SK-N-SH treated with all-trans-retinoic acid at 6 μM for 48 hours (cell line): Measurements from ENCODE around the gene ENGASE.

Experiments used
- ATAC-seq: fragments of 200-7000 bp; cut with Tn5 transposase; 3 replicates; pipeline ENCODE4 v1.9.1; 2020; ENCODE audit warnings: mild to moderate bottlenecking, moderate library complexity
- ARNTL ChIP-seq: fragments of 450-650 bp; formaldehyde crosslinking; IDR thresholded peaks from 2 replicates; pipeline ENCODE4 v1.5.0; 2020; ENCODE audit warnings: low read depth, mild to moderate bottlenecking, moderate library complexity, borderline replicate concordance
- CREB5 ChIP-seq: fragments of 250-450 bp; sonication (Bioruptor Pico); IDR thresholded peaks from 2 replicates; pipeline ENCODE4 v1.5.1; 2020; ENCODE audit warnings: low read depth, mild to moderate bottlenecking, moderate library complexity
- CSRNP3 ChIP-seq: fragments of 250-450 bp; sonication (Bioruptor Pico); IDR thresholded peaks from 2 replicates; pipeline ENCODE4 v1.5.1; 2021; ENCODE audit warnings: mild to moderate bottlenecking, moderate library complexity
- ESRRG ChIP-seq: fragments of 250-450 bp; sonication (Bioruptor Pico); IDR thresholded peaks from 2 replicates; pipeline ENCODE4 v1.6.1; 2021; ENCODE audit warnings: mild to moderate bottlenecking
- GLIS3 ChIP-seq: fragments of 250-450 bp; sonication (Bioruptor Pico); IDR thresholded peaks from 2 replicates; pipeline ENCODE4 v1.5.0; 2020; ENCODE audit warnings: mild to moderate bottlenecking, moderate library complexity
- ISL1 ChIP-seq: fragments of 250-450 bp; sonication (Bioruptor Pico); IDR thresholded peaks from 2 replicates; pipeline ENCODE4 v2.1.2; 2022; ENCODE audit warnings: mild to moderate bottlenecking, moderate library complexity
- POU6F1 ChIP-seq: fragments of 250-450 bp; sonication (Bioruptor Pico); IDR thresholded peaks from 2 replicates; pipeline ENCODE4 v1.8.0; 2021; ENCODE audit warnings: low read depth, mild to moderate bottlenecking, moderate library complexity, borderline replicate concordance
- PPARA ChIP-seq: fragments of 250-450 bp; sonication (Bioruptor Pico); IDR thresholded peaks from 2 replicates; pipeline ENCODE4 v1.5.0; 2020; ENCODE audit warnings: mild to moderate bottlenecking, borderline replicate concordance
- RARB ChIP-seq: fragments of 250-450 bp; sonication (Bioruptor Pico); IDR thresholded peaks from 2 replicates; pipeline ENCODE4 v1.8.0; 2021; ENCODE audit warnings: mild to moderate bottlenecking, moderate library complexity
- SNAI2 ChIP-seq: fragments of 250-450 bp; sonication (Bioruptor Pico); IDR thresholded peaks from 2 replicates; pipeline ENCODE4 v1.5.0; 2020; ENCODE audit warnings: mild to moderate bottlenecking, moderate library complexity
- TCF4 ChIP-seq: fragments of 250-450 bp; sonication (Bioruptor Pico); IDR thresholded peaks from 2 replicates; pipeline ENCODE4 v1.8.0; 2021; ENCODE audit warnings: mild to moderate bottlenecking, moderate library complexity, borderline replicate concordance
- TOX ChIP-seq: fragments of 250-450 bp; sonication (Bioruptor Pico); IDR thresholded peaks from 2 replicates; pipeline ENCODE4 v1.8.0; 2021; ENCODE audit warnings: mild to moderate bottlenecking, moderate library complexity, borderline replicate concordance
- TSHZ2 ChIP-seq: fragments of 250-450 bp; sonication (Bioruptor Pico); IDR thresholded peaks from 2 replicates; pipeline ENCODE4 v1.5.0; 2020; ENCODE audit warnings: mild to moderate bottlenecking, moderate library complexity
- ZC3H10 ChIP-seq: fragments of 250-450 bp; sonication (Bioruptor Pico); IDR thresholded peaks from 2 replicates; pipeline ENCODE4 v1.5.1; 2021; ENCODE audit warnings: mild to moderate bottlenecking, moderate library complexity
- ZFP3 ChIP-seq: fragments of 250-450 bp; sonication (Bioruptor Pico); IDR thresholded peaks from 2 replicates; pipeline ENCODE4 v1.5.0; 2020; ENCODE audit warnings: mild to moderate bottlenecking, moderate library complexity
- ZFP30 ChIP-seq: fragments of 450-650 bp; formaldehyde crosslinking; IDR thresholded peaks from 2 replicates; pipeline ENCODE4 v1.5.0; 2022; ENCODE audit warnings: mild to moderate bottlenecking, moderate library complexity
- ZNF565 ChIP-seq: fragments of 450-650 bp; formaldehyde crosslinking; conservative IDR thresholded peaks from 2 replicates; pipeline ENCODE4 v1.5.0; 2020; ENCODE audit warnings: low read depth, mild to moderate bottlenecking, moderate library complexity
- ZNF70 ChIP-seq: fragments of 450-650 bp; formaldehyde crosslinking; IDR thresholded peaks from 2 replicates; pipeline ENCODE4 v1.5.0; 2020; ENCODE audit warnings: mild to moderate bottlenecking, moderate library complexity
- ZNF8 ChIP-seq: fragments of 450-650 bp; formaldehyde crosslinking; IDR thresholded peaks from 2 replicates; pipeline ENCODE4 v1.5.0; 2020; ENCODE audit warnings: mild to moderate bottlenecking, moderate library complexity
- TF ChIP-seq, protein P1 (sequence below): fragments of 250-450 bp; sonication (Bioruptor Pico); IDR thresholded peaks from 2 replicates; pipeline ENCODE4 v1.8.0; 2020; ENCODE audit warnings: mild to moderate bottlenecking, moderate library complexity, borderline replicate concordance

ENGASE gene

GRCh38 chr17:79087428-79088143 lies 13.0 kb downstream of the ENGASE start (continued):
- no peak for TF ChIP-seq PPARA (CRISPR knock-in tag)
- TF ChIP-seq TOX (CRISPR knock-in tag): no peak
- TF ChIP-seq ARNTL (CRISPR knock-in tag): no peak
- TF ChIP-seq RARB (CRISPR knock-in tag): no peak
- TF ChIP-seq GLIS3 (CRISPR knock-in tag): no peak

GRCh38 chr17:79088247-79088996 lies 13.8 kb downstream of the ENGASE start:
- no peak for ATAC-seq
- TF ChIP-seq ISL1 (CRISPR knock-in tag): no peak
- no peak for TF ChIP-seq TOX (CRISPR knock-in tag)
- no peak for TF ChIP-seq ZNF565 (CRISPR knock-in tag)
- TF ChIP-seq ZFP3 (CRISPR knock-in tag): no peak
- TF ChIP-seq ARNTL (CRISPR knock-in tag): no peak
- TF ChIP-seq TCF4 (CRISPR knock-in tag): no peak
- no peak for TF ChIP-seq ZFP30
- no peak for TF ChIP-seq ZNF8 (CRISPR knock-in tag)
- TF ChIP-seq ZNF70 (CRISPR knock-in tag): no peak
- TF ChIP-seq ZC3H10 (CRISPR knock-in tag): no peak
- no peak for TF ChIP-seq CSRNP3 (CRISPR knock-in tag)
- TF ChIP-seq ESRRG (CRISPR knock-in tag): no peak
- no peak for TF ChIP-seq SNAI2 (CRISPR knock-in tag)
- TF ChIP-seq TSHZ2 (CRISPR knock-in tag): no peak
- TF ChIP-seq, all 23 proteins: peak for 0

GRCh38 chr17:79088997-79089328 lies 14.3 kb downstream of the ENGASE start:
- TF ChIP-seq TOX (CRISPR knock-in tag) (no peak), ISL1 (CRISPR knock-in tag) (no peak), RARB (CRISPR knock-in tag) (no peak), CSRNP3 (CRISPR knock-in tag) (no peak), ZC3H10 (CRISPR knock-in tag) (no peak), TCF4 (CRISPR knock-in tag) (no peak), ESRRG (CRISPR knock-in tag) (no peak), ZFP3 (CRISPR knock-in tag) (no peak), ZNF8 (CRISPR knock-in tag) (no peak), PPARA (CRISPR knock-in tag) (no peak), CREB5 (no peak), POU6F1 (CRISPR knock-in tag) (no peak), ZFP30 (no peak), SNAI2 (CRISPR knock-in tag) (no peak)
- TF ChIP-seq, protein P1, sequence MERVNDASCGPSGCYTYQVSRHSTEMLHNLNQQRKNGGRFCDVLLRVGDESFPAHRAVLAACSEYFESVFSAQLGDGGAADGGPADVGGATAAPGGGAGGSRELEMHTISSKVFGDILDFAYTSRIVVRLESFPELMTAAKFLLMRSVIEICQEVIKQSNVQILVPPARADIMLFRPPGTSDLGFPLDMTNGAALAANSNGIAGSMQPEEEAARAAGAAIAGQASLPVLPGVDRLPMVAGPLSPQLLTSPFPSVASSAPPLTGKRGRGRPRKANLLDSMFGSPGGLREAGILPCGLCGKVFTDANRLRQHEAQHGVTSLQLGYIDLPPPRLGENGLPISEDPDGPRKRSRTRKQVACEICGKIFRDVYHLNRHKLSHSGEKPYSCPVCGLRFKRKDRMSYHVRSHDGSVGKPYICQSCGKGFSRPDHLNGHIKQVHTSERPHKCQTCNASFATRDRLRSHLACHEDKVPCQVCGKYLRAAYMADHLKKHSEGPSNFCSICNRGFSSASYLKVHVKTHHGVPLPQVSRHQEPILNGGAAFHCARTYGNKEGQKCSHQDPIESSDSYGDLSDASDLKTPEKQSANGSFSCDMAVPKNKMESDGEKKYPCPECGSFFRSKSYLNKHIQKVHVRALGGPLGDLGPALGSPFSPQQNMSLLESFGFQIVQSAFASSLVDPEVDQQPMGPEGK (CRISPR knock-in tag): no peak
- no peak for ATAC-seq
